GM18502 (cell line): ENCODE measurements around the gene TARDBP.
"Not testable (repeated sequence)": the region's sequence is repeated elsewhere in the genome, so short reads cannot be mapped to it uniquely, and the experiment has no call there.

Experiments
- ATAC-seq: cut with Tn5 transposase; IDR thresholded peaks from one replicate; pipeline ENCODE4 v1.9.1; 2021; ENCODE audit warnings: mild to moderate bottlenecking; ENCODE audit not compliant: unreplicated experiment, poor library complexity

The TARDBP gene

DNA sequence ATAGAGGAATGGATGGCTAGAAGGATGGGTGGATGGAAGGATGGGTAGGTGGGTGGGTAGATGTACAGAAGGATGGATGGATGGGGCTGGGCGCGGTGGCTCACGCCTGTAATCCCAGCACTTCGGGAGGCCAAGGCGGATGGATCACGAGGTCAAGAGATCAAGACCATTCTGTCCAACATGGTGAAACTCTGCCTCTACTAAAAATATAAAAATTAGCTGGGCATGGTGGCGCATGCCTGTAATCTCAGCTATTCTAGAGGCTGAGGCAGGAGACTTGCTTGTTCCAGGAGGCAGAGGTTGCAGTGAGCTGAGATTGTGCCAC lies 27.6 kb downstream of the TARDBP start:
- ATAC-seq = not testable (repeated sequence)

DNA sequence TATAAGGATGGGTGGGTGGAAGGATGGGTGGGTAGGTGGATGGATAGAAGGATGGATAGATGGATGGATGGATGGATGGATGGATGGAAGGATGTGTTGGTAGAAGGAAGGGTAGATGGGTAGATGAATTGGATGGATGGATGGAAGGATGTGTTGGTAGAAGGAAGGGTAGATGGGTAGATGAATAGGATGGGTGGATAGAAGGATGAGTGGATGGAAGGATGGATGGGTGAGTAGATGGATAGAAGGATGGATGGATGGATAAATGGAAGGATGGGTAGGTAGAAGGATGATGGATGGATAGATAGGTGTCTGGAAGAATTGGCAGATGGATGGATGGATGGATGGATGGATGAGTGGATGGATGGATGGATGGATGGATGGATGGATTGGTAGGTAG lies 28.6 kb downstream of the TARDBP start:
- ATAC-seq = no peak

DNA sequence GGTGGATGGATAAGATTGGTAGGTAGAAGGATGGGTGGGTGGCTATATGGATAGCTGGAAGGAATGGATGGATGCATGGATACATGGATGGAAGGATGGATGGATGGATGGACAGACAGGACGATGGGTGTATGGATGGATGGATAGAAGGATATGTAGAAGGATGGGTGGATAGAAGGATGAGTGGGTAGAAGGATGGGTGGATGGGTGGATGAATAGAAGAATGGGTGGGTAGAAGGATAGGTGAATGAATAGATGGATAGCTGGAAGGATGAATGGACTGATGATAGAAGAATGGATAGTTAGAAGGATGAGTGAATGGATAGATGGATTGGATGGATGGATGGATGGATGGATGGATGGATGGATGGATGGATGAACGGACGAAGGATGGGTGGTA lies 29.6 kb downstream of the TARDBP start:
- ATAC-seq = no peak

DNA sequence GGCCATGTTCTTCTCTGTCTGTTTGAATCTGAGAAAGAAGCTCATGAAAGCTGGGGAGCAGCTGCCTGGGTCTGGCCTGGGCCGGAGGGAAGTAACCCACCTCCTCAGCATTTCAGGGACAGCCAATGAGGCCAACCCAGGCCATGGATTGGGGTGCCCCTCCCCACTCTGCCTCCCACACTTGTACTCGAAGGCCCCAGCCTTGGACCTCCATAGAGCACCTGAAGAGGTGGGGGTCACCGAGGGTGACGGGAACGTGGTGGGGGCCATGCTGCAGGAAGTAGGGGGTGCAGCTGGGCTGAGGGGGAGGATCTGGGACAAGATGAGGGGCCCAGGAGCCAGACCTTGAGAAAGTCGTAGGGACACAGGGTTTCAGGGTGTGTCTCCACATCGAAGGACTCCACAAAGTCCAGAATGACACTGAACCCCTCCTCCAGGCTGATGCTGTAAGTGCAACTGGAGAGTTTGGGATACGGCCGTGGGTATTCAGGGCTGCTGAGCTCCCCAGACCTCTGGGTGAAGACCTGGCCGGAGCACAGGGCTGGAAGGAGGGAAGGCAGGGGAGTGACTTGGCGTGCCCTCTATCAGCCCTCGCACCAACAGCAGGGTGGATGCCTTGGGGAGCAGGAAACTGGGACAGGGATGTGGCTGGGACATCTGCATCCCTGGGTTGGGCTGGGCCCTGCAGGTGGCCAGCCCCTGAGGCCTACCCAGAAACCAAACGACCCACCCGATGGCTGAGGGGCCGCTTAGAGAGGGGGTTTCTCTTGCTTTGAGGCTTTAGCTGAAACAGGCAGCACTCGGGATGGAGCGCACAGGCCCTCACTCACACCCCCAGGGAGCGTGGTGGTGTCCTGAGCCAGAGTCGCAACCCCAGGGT lies 30.8 kb downstream of the TARDBP start:
- ATAC-seq = no peak

DNA sequence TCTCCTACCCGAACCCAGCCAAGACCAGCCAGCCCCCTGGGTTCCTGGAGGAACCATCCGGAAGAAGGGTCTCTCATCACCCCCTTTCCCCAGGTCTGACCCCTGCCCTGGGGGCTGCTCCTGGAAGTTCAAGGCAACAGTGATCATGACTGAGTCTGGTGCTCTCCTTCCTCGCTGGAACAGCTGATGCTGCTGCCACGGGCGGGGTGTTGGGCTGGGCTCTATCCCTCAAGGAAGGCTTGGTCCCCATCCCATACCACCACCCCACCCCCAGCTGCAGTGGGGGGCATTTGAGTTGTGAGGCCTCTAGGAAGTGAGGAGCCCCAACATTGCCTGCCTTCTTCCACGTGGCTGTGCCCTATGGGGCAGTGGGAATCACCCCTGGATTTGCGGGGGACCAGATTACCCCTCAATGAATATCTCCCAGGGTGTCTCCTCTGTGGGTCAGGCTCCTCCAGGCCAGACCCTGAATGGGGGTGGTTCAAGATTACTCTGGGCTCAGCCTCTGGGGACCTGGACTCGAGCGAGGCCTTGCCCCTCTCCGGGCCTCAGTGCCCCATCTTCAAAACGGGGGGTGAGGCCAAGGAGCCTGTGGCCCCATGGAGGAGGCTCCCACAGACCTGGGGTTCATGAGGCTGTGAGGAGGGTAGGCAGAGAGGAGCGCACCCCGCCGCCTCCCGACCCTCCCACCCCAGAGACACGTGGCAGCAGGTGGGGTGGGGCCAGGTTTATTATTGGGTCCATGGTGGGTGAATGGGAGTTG lies 31.8 kb downstream of the TARDBP start:
- ATAC-seq = no peak

GRCh38 chr1:11044849-11045427 lies 32.5 kb downstream of the TARDBP start:
- ATAC-seq = no peak

- no peak for ATAC-seq
Observed at GRCh38 chr1:11045428-11046269, 33.2 kb downstream of the TARDBP start.

DNA sequence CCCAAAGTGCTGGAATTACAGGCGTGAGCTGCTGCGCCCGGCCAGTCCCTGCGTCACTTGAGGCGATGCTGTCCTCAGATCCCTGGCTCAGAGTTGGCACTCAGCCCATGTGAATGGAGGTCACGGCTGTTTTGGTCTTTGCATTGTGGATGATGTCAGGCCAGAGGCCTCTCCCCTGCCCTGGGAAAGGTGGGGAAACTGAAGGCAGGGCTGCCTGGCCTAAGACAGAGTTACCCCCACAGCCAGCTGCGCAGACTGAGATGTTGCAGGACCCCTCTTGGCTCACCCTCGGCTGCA lies 33.8 kb downstream of the TARDBP start:
- ATAC-seq = no peak

DNA sequence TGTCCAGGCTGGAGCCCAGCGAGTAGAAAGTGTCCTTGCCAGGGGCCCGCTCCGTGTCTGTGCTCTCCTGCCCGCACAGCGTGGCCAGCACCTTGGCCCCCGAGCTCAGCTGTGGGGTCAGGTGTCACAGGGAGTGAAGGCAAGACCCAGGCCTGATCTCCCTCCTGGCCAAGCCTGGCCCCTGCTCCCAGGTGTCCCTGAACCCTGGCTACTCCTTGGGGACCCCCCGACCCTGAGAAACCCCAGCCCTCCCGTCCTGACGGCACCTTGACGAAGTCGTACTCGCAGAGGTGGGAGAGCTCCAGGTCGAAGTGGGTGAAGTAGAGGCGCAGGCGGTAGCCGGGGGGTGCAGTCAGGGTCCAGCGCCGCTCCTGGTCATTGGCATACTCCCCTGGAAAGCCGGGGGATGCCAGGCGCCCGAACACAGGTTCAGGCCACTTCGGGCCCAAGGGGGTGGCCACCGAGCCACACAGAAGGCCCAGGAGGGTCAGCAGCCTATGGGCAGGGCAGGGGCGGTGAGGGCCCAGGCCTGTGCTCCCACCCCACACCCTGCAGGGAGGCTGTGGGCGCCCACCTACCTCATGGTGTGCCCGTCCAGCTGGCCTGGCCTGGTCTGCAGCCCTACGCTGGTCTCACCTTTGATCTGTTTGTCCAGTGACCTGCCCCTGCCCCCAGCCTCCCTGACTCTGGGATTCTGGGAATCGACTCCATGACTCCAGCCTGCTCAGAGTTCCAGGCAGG lies 34.3 kb downstream of the TARDBP start, which contains the start of gene MASP2:
Gene MASP2 (minus strand): TSS at position 615 of the 741 bp plus-strand sequence. CDS start 32 bp downstream, at position 583.
- ATAC-seq = no peak

DNA sequence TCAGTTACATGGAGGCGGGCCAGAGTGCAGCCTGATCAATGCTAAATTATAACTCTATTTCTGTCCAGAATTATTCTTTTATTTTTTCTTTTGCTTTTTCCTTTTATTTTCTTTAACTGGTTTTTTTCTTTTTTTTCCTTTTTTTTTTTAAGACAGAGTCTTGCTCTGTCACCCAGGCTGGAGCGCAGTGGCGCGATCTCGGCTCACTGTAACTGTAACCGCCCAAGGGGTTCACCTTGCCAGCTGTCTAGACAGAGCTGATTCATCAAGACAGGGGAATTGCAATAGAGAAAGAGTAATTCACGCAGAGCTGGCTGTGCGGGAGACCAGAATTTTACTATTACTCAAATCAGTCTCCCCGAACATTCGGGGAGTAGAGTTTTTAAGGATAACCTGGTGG lies 38.7 kb downstream of the TARDBP start:
- not testable (repeated sequence) for ATAC-seq

DNA sequence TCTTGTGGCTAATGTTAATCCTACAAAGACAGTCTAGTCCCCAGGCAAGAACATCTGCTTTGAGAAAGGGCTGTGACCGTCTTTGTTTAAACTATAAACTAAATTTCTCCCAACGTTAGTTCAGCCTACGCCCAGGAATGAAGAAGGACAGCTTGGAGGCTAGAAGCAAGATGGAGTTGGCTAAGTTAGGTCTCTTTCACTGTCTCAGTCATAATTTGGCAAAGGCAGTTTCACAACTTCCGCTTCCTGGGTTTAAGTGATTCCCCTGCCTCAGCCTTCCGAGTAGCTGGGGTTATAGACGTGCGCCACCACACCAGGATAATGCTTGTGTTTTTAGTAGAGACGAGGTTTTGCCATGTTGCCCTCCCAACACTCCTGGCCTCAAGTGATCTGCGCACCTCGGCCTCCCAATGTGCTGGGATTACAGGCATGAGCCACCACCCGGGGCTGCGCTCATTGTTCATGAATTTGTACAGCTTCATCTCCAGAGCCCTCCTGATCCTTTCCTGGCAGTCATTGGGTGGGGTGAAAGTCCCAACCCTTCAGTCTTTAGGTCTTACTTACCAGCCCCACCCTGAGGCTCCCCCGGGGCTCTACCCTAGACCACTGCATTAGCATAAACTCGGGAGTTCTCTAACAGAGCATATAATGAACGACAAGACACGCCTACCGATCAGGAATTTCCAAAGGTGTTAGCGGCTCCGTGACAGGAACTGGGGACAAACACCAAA lies 39.5 kb downstream of the TARDBP start:
- ATAC-seq = no peak

GRCh38 chr1:11052839-11053757 lies 40.6 kb downstream of the TARDBP start:
- no peak for ATAC-seq

- ATAC-seq = no peak
Observed at GRCh38 chr1:11053758-11054137, 41.3 kb downstream of the TARDBP start.

DNA sequence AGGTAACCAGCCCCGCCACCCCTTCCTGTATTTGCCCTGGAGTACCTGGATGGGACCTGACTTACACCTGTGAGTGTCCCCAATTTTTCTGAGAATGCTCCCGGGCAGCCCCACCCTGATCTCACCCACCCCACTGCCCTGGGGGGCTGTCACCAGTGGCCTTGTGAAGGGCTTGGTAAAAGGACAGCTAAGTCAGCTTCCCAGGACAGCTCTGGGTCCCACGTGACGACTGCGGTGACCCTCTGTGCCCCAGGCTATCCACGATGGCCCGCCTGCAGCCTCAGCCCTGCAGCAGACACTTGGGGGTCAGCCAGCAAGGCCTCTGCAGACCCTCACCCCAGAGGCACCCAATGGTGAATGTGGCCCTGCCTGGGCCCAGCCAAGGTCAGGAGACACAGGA lies 41.7 kb downstream of the TARDBP start:
- no peak for ATAC-seq

DNA sequence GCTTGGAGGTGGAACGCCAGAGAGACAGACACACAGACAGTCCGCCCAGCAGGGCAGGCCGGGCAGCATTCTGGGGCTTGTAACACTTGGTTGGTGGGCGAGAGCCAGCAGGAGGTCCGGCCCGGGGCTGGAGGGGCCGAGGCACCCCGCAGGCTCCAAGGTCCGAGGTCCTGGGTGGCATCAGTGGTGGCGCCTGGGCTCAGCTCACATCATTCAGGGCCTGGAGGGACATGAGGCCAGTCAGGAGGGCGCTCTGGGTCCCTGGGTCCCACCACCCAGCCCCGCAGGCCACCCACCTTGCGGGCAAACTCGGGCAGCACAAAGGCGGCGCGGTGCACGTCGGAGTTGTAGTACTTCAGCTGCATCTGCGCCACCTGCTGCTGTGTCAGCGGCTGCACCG lies 42.2 kb downstream of the TARDBP start:
- no peak for ATAC-seq

- ATAC-seq = no peak
Observed at GRCh38 chr1:11055676-11056075, 43.2 kb downstream of the TARDBP start.

- no peak for ATAC-seq
Observed at GRCh38 chr1:11056504-11056903, 44.0 kb downstream of the TARDBP start.

DNA sequence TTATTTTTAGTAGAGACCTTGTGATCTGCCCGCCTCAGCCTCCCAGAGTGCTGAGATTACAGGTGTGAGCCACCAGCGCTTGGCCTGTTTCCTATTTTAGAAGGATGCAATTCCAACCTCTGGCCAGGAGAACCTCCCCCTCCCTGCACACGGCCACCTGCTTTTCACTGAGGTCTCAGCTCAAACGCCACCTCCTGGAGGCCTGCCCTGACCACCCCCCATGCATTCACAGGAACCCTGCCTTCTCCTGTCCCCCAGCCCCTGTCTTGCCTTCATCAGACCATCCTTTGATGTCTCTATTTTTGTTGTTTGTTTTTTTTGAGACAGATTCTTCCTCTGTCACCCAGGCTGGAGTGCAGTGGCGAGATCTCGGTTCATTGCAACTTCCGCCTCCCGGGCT lies 45.0 kb downstream of the TARDBP start:
- ATAC-seq = no peak
